ENCODE results near the gene ITPR1.

Gene ITPR1

DNA sequence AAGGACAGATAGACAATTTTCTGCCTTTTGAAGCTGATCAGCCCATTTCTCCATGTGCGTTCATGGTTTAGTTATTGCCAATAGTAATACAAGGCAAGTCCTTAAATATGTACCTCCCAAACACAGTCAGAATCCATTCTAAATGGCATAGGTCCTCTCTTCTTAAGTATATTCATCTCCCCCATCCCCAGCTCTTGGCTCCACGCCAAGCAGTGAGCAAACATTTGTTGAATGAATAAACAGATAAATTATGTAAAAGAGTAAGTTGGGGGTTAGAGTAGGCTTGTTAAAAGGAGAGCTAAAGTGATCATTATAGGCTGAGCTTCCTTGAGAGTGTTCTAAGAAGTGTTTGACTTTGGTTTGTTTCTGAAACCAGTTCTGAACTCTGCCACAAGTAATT lies 241.3 kb downstream of the ITPR1 start:
- TF ChIP-seq POLR2AphosphoS5 (IDR thresholded peaks at IDR 0.05; ENCODE audit: low read depth, low read length) (no peak), TAF1 (IDR thresholded peaks at IDR 0.05; ENCODE audit: borderline replicate concordance, insufficient read depth, low read length) (no peak), SIN3A (IDR thresholded peaks at IDR 0.05; ENCODE audit: borderline replicate concordance, insufficient read depth, low read length) (no peak), FOXP2 (optimal IDR thresholded peaks at IDR 0.05; ENCODE audit: borderline replicate concordance, extremely low read depth, extremely low read length, insufficient read depth) (no peak)
- TF ChIP-seq, protein P1, sequence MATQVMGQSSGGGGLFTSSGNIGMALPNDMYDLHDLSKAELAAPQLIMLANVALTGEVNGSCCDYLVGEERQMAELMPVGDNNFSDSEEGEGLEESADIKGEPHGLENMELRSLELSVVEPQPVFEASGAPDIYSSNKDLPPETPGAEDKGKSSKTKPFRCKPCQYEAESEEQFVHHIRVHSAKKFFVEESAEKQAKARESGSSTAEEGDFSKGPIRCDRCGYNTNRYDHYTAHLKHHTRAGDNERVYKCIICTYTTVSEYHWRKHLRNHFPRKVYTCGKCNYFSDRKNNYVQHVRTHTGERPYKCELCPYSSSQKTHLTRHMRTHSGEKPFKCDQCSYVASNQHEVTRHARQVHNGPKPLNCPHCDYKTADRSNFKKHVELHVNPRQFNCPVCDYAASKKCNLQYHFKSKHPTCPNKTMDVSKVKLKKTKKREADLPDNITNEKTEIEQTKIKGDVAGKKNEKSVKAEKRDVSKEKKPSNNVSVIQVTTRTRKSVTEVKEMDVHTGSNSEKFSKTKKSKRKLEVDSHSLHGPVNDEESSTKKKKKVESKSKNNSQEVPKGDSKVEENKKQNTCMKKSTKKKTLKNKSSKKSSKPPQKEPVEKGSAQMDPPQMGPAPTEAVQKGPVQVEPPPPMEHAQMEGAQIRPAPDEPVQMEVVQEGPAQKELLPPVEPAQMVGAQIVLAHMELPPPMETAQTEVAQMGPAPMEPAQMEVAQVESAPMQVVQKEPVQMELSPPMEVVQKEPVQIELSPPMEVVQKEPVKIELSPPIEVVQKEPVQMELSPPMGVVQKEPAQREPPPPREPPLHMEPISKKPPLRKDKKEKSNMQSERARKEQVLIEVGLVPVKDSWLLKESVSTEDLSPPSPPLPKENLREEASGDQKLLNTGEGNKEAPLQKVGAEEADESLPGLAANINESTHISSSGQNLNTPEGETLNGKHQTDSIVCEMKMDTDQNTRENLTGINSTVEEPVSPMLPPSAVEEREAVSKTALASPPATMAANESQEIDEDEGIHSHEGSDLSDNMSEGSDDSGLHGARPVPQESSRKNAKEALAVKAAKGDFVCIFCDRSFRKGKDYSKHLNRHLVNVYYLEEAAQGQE (IDR thresholded peaks at IDR 0.05; ENCODE audit: insufficient read depth in 1 of 2, low read depth in 2 of 2, low read length in 2 of 2) = no peak

DNA sequence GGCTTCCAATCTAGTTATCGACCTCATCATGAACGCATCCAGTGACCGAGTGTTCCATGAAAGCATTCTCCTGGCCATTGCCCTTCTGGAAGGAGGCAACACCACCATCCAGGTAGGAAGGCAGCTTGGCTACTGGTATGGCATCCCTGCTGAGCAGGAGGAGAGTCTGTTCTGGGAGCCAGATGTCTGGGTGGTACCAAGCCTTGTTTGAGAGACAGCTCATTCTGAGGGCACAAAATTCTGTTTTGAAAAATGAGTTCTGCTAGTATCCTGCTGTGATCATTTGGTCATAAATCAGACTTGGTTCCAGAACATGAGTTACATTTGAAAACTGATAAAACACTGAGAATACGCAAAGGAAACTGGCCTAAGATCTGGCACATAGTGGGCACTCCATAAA lies 242.1 kb downstream of the ITPR1 start:
- no peak for TF ChIP-seq TAF1 (IDR thresholded peaks at IDR 0.05; ENCODE audit: borderline replicate concordance, insufficient read depth, low read length)
- no peak for TF ChIP-seq POLR2AphosphoS5 (IDR thresholded peaks at IDR 0.05; ENCODE audit: low read depth, low read length)
- TF ChIP-seq SIN3A (IDR thresholded peaks at IDR 0.05; ENCODE audit: borderline replicate concordance, insufficient read depth, low read length) = no peak
- TF ChIP-seq, protein P1 (IDR thresholded peaks at IDR 0.05; ENCODE audit: insufficient read depth in 1 of 2, low read depth in 2 of 2, low read length in 2 of 2) = no peak
- TF ChIP-seq FOXP2 (optimal IDR thresholded peaks at IDR 0.05; ENCODE audit: borderline replicate concordance, extremely low read depth, extremely low read length, insufficient read depth) = no peak

DNA sequence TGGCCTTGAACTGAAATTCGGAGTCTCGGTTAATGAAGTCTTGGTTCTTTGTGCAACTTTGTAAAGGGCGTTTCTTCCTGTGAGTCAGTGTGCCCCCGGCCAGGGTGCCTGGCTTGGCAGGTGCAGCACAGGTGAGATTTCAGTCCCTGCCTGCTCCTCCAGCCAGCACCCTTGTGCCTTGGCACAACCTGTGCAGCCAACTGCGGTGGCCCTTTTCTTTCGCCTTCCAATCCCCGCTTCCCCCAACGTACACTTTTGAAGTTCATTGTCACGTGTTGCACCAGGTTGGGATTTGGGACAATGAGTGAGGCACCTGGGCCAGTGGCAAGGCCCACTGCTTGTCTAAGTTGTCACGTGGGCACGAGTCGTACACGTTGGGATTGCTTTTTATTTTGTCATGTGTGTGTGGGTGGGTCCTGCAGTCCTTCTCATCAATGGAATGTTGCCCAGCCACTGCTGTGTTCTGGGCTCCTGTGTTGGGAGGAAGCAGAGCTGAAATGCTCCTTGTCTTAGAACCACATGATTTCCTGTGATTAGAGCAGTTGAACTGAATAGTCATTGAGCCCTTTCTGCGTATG lies 243.2 kb downstream of the ITPR1 start:
- no peak for TF ChIP-seq TAF1 (IDR thresholded peaks at IDR 0.05; ENCODE audit: borderline replicate concordance, insufficient read depth, low read length)
- TF ChIP-seq, protein P1 (IDR thresholded peaks at IDR 0.05; ENCODE audit: insufficient read depth in 1 of 2, low read depth in 2 of 2, low read length in 2 of 2) = no peak
- TF ChIP-seq SIN3A (IDR thresholded peaks at IDR 0.05; ENCODE audit: borderline replicate concordance, insufficient read depth, low read length) = no peak
- TF ChIP-seq POLR2AphosphoS5 (IDR thresholded peaks at IDR 0.05; ENCODE audit: low read depth, low read length) = no peak
- TF ChIP-seq FOXP2 (optimal IDR thresholded peaks at IDR 0.05; ENCODE audit: borderline replicate concordance, extremely low read depth, extremely low read length, insufficient read depth) = no peak

DNA sequence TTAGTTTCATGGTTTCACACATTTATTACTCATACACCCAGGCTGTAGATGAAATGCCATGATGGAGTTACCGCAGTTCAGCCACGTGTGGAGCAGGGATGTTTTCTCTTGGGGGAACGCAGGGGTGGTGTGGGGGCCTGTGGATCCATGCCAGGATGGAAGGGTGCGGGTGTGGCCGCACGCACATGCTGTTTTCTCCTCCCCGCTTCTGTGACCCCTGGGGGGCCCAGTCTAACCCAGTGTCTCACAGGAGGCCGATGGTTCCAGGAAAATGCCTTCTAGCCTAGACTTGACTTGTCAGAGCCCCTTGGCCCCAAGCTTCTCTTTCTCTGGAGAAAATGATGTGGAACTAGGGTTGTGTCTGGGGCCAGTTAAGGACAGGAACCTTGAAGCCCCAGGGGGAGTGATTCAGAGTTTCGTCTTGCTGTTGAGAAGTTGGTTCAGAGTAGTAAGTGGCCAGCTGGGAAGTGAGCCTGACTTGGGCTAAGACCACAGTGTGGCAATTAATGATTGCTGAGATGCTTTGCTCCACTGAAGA lies 245.7 kb downstream of the ITPR1 start:
- TF ChIP-seq TAF1 (IDR thresholded peaks at IDR 0.05; ENCODE audit: borderline replicate concordance, insufficient read depth, low read length) = no peak
- TF ChIP-seq POLR2AphosphoS5 (IDR thresholded peaks at IDR 0.05; ENCODE audit: low read depth, low read length) = no peak
- no peak for TF ChIP-seq SIN3A (IDR thresholded peaks at IDR 0.05; ENCODE audit: borderline replicate concordance, insufficient read depth, low read length)
- no peak for TF ChIP-seq FOXP2 (optimal IDR thresholded peaks at IDR 0.05; ENCODE audit: borderline replicate concordance, extremely low read depth, extremely low read length, insufficient read depth)
- TF ChIP-seq, protein P1 (IDR thresholded peaks at IDR 0.05; ENCODE audit: insufficient read depth in 1 of 2, low read depth in 2 of 2, low read length in 2 of 2) = no peak

Measured in PFSK-1 (cell line).